ENCODE results near the gene KRTAP20-3.

KRTAP20-3 gene

GRCh38 chr21:30680586-30680985, 37.9 kb downstream of the KRTAP20-3 start:
- in situ Hi-C loops (cut with MboI; ENCODE audit: low sequenced_read_pairs) = no loop called here

- in situ Hi-C loops (cut with MboI; ENCODE audit: low sequenced_read_pairs) = no loop called here
Measured at GRCh38 chr21:30684506-30684905, 41.8 kb downstream of the KRTAP20-3 start.

GRCh38 chr21:30689822-30690221, 47.2 kb downstream of the KRTAP20-3 start:
- in situ Hi-C loops (cut with MboI; ENCODE audit: low sequenced_read_pairs) = no loop called here

Measured in HL-60/S4 treated with phorbol 12-myristate 13-acetate at 8.2 ng/mL for 4 days and 3 days (cell line).